NCI-H1694 (cell line): ENCODE data around the gene MPC1.
"Not testable (repeated sequence)": the region's sequence is repeated elsewhere in the genome, so short reads cannot be mapped to it uniquely, and the experiment has no call there.

Source experiments
- DNase-seq: peaks from one replicate; lab custom pipeline; 2025; lab: John Stamatoyannopoulos, UW

Gene MPC1

GRCh38 chr6:166406197-166406596 lies 23.5 kb upstream of the MPC1 start:
- DNase-seq = no peak

- DNase-seq = no peak
These were observed 22.6 kb upstream of the MPC1 start for GRCh38 chr6:166405386-166405785.

- DNase-seq = no peak
These were observed 20.0 kb upstream of the MPC1 start for GRCh38 chr6:166402582-166403277.

GRCh38 chr6:166400649-166401250 lies 18.0 kb upstream of the MPC1 start:
- DNase-seq = peak; percentile 21

GRCh38 chr6:166400181-166400580 lies 17.4 kb upstream of the MPC1 start:
- DNase-seq = no peak

- DNase-seq = no peak
These were observed 15.6 kb upstream of the MPC1 start for GRCh38 chr6:166398348-166398747.

GRCh38 chr6:166397849-166398248 lies 15.1 kb upstream of the MPC1 start:
- DNase-seq = no peak

- no peak for DNase-seq
These were observed 13.0 kb upstream of the MPC1 start for GRCh38 chr6:166395778-166396177.

- no peak for DNase-seq
These were observed 12.6 kb upstream of the MPC1 start for GRCh38 chr6:166395351-166395750.

- no peak for DNase-seq
These were observed 11.5 kb upstream of the MPC1 start for GRCh38 chr6:166394036-166394892.

GRCh38 chr6:166393535-166393823 lies 10.7 kb upstream of the MPC1 start:
- DNase-seq = no peak

- not testable (repeated sequence) for DNase-seq
These were observed 10.2 kb upstream of the MPC1 start for GRCh38 chr6:166392755-166393534.

GRCh38 chr6:166389119-166389518 lies 6.4 kb upstream of the MPC1 start:
- no peak for DNase-seq

GRCh38 chr6:166388290-166389004 lies 5.7 kb upstream of the MPC1 start:
- DNase-seq = no peak

- DNase-seq = no peak
These were observed 5.0 kb upstream of the MPC1 start for GRCh38 chr6:166387642-166388289.

- DNase-seq = not testable (repeated sequence)
These were observed 4.4 kb upstream of the MPC1 start for GRCh38 chr6:166387098-166387497.

- no peak for DNase-seq
These were observed 3.4 kb upstream of the MPC1 start for GRCh38 chr6:166386111-166386510.

- not testable (repeated sequence) for DNase-seq
These were observed 1.1 kb upstream of the MPC1 start for GRCh38 chr6:166383802-166384363.

- DNase-seq = no peak
These were observed 224 bp downstream of the MPC1 start for GRCh38 chr6:166382500-166382932.

- DNase-seq = no peak
These were observed 824 bp downstream of the MPC1 start for GRCh38 chr6:166381733-166382499.
